Loucy (cell line): ENCODE measurements around the gene MYO7B.

ENCODE experiments used
- H2AFZ ChIP-seq: fragments of 200-600 bp; sonication (generic); 2 replicates; pipeline ENCODE4 v1.6.0; 2016; ENCODE audit warnings: antibody characterized with exemption, mild to moderate bottlenecking, low read length, moderate library complexity
- H3F3A ChIP-seq: fragments of 200-600 bp; 2 replicates; pipeline ENCODE4 v1.6.0; 2016; ENCODE audit warnings: antibody characterized with exemption, low read depth, mild to moderate bottlenecking
- H3K27me3 ChIP-seq: fragments of 200-600 bp; sonication (generic); 2 replicates; pipeline ENCODE4 v1.6.1; 2014; ENCODE audit warnings: low read length, mild to moderate bottlenecking; ENCODE audit not compliant: insufficient read depth, poor library complexity, severe bottlenecking
- H3K36me3 ChIP-seq: fragments of 200-600 bp; sonication (generic); 2 replicates; pipeline ENCODE4 v1.6.1; 2016; ENCODE audit warnings: low read length; ENCODE audit not compliant: insufficient read depth
- H3K4me1 ChIP-seq: fragments of 200-600 bp; sonication (generic); 2 replicates; pipeline ENCODE4 v1.5.1; 2014; ENCODE audit warnings: low read length, mild to moderate bottlenecking; ENCODE audit not compliant: insufficient read depth, poor library complexity, severe bottlenecking
- H3K4me2 ChIP-seq: fragments of 200-600 bp; sonication (generic); 2 replicates; pipeline ENCODE4 v1.6.0; 2014; ENCODE audit warnings: antibody characterized with exemption, low read length, low read depth, mild to moderate bottlenecking; ENCODE audit not compliant: poor library complexity, severe bottlenecking
- H3K4me3 ChIP-seq: fragments of 200-600 bp; sonication (generic); 2 replicates; pipeline ENCODE4 v1.5.1; 2014; ENCODE audit warnings: low read length, mild to moderate bottlenecking, mixed read lengths; ENCODE audit not compliant: poor library complexity, severe bottlenecking
- H3K79me2 ChIP-seq: fragments of 200-600 bp; sonication (generic); 2 replicates; pipeline ENCODE4 v1.6.1; 2014; ENCODE audit warnings: low read length; ENCODE audit not compliant: insufficient read depth
- H3K9ac ChIP-seq: fragments of 200-600 bp; sonication (generic); 2 replicates; pipeline ENCODE4 v1.6.0; 2014; ENCODE audit warnings: mild to moderate bottlenecking, low read depth, low read length, moderate library complexity; ENCODE audit not compliant: poor library complexity, severe bottlenecking
- H3K9me2 ChIP-seq: fragments of 200-600 bp; sonication (generic); replicated peaks from 2 replicates; pipeline ENCODE4 v1.6.1; 2016; ENCODE audit warnings: low read depth, low read length, mixed read lengths
- H3K9me3 ChIP-seq: fragments of 200-600 bp; sonication (generic); 2 replicates; pipeline ENCODE4 v1.6.1; 2014; ENCODE audit warnings: mild to moderate bottlenecking, antibody characterized with exemption, low read length, low read depth; ENCODE audit not compliant: insufficient read depth
- H4K20me1 ChIP-seq: fragments of 200-600 bp; sonication (generic); 2 replicates; pipeline ENCODE4 v1.6.0; 2014; ENCODE audit warnings: antibody characterized with exemption, low read length, mild to moderate bottlenecking; ENCODE audit not compliant: insufficient read depth, poor library complexity, severe bottlenecking
- EZH2phosphoT487 ChIP-seq: fragments of 200-600 bp; IDR thresholded peaks from 2 replicates; pipeline ENCODE4 v1.6.1; 2018; ENCODE audit warnings: antibody characterized with exemption, mild to moderate bottlenecking, moderate library complexity, borderline replicate concordance
- TF ChIP-seq, protein P1 (sequence below): fragments of 200-600 bp; sonication (generic); conservative IDR thresholded peaks from 2 replicates; pipeline ENCODE4 v1.5.1; 2014; ENCODE audit warnings: mild to moderate bottlenecking, antibody characterized with exemption, low read length

The MYO7B gene

DNA sequence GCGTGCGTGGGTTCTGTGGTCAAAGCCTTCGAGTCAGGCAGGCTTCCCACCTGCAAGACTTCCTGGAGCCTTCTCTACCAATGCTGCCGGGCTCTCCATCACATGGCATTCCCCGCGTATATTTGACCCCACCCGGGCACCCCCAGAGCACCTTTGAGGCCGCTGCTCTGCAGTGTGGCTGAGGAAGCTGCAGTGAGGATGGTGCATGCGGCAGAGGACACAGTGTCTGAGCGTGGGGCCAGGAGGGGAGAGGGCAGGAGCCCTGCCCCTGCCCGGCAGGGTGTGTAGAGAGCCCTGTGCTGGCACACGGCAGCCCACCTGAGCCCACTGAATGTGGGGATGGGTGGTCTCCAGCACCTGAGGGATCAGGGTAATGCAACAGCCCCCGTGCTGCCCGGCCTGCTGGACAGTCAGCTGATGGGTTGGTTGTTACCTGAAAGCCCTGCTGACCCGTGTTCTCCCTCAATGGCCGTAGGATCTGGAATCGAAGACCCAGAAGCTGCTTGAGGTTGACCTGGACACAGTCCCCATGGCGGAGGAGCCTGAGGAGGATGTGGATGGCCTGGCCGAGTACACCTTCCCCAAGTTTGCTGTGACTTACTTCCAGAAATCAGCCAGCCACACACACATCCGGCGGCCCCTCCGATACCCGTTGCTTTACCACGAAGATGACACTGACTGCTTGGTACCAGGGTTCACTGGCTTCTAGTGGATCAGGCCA lies 73.7 kb downstream of the MYO7B start:
- H3K4me3 ChIP-seq = no peak overlapping the region
- H3K4me1 ChIP-seq = peaks cover 42% of the 10 kb centered on the region
- no peaks in the 10 kb centered on the region for H3K36me3 ChIP-seq
- H3F3A ChIP-seq = peaks cover 3% of the 10 kb centered on the region
- no peak overlapping the region for H3K9ac ChIP-seq
- H3K79me2 ChIP-seq = no peaks in the 10 kb centered on the region
- H3K9me2 ChIP-seq = no peaks in the 10 kb centered on the region
- H3K4me2 ChIP-seq = no peak overlapping the region
- no peak for TF ChIP-seq EZH2phosphoT487
- TF ChIP-seq, protein P1, sequence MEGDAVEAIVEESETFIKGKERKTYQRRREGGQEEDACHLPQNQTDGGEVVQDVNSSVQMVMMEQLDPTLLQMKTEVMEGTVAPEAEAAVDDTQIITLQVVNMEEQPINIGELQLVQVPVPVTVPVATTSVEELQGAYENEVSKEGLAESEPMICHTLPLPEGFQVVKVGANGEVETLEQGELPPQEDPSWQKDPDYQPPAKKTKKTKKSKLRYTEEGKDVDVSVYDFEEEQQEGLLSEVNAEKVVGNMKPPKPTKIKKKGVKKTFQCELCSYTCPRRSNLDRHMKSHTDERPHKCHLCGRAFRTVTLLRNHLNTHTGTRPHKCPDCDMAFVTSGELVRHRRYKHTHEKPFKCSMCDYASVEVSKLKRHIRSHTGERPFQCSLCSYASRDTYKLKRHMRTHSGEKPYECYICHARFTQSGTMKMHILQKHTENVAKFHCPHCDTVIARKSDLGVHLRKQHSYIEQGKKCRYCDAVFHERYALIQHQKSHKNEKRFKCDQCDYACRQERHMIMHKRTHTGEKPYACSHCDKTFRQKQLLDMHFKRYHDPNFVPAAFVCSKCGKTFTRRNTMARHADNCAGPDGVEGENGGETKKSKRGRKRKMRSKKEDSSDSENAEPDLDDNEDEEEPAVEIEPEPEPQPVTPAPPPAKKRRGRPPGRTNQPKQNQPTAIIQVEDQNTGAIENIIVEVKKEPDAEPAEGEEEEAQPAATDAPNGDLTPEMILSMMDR = no peak
- H3K27me3 ChIP-seq = no peaks in the 10 kb centered on the region
- no peak overlapping the region for H2AFZ ChIP-seq
- H4K20me1 ChIP-seq = no peaks in the 10 kb centered on the region
- H3K9me3 ChIP-seq = peaks cover 12% of the 10 kb centered on the region; the same call in 1 of the 2 replicates

DNA sequence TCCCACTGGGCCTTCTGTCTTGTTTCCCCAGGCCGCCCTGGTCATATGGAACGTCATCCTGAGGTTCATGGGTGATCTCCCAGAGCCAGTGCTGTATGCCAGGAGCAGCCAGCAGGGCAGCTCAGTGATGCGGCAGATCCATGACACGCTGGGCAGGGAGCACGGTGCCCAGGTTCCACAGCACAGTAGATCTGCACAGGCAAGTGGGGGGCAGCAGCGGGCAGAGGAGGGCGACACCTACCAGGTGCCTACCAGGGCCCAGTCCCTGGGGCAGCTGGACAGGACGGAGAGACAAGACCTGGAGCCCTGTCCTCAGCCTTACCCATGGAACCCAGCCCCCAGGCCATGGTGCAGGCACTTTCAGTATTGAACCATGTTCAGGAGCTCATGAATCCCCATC lies 74.3 kb downstream of the MYO7B start:
- Histone ChIP-seq H3K36me3 (no peaks in the 10 kb centered on the region), H2AFZ (no peak overlapping the region), H3K9me2 (no peaks in the 10 kb centered on the region), H3K27me3 (no peaks in the 10 kb centered on the region), H4K20me1 (no peaks in the 10 kb centered on the region), H3K4me1 (peaks cover 42% of the 10 kb centered on the region), H3K4me3 (no peak overlapping the region), H3K9me3 (peaks cover 12% of the 10 kb centered on the region; the same call in 1 of the 2 replicates), H3K4me2 (no peak overlapping the region), H3K79me2 (no peaks in the 10 kb centered on the region), H3K9ac (no peak overlapping the region), H3F3A (peaks cover 9% of the 10 kb centered on the region)
- no peak for TF ChIP-seq EZH2phosphoT487
- TF ChIP-seq, protein P1 = no peak

DNA sequence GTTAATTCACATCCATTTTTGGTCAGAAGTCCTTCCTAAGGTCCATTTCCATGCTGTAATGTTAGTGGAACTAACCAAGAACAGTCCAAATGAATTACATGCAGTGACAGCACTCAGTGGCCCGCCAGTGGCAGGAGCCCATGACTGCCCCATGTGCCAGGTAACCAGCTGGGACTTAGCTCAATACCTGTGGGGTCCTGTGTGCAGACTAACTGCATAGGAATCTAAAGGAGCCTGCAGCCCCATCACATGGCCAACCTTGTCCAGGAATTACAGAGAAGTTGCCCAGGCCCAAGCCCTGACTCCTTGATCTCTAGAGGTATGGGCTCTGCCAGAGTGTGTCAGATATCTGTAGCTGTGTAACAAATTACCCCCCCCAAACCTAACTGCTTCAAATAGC lies 75.1 kb downstream of the MYO7B start:
- H3K27me3 ChIP-seq = no peaks in the 10 kb centered on the region
- H3K79me2 ChIP-seq = no peaks in the 10 kb centered on the region
- H3K9me3 ChIP-seq = peaks cover 12% of the 10 kb centered on the region; the same call in 1 of the 2 replicates
- H2AFZ ChIP-seq = no peak overlapping the region
- H3K4me3 ChIP-seq = no peak overlapping the region
- no peak overlapping the region for H3K4me2 ChIP-seq
- H3F3A ChIP-seq = peaks cover 17% of the 10 kb centered on the region
- no peak overlapping the region for H3K9ac ChIP-seq
- TF ChIP-seq EZH2phosphoT487 = no peak
- TF ChIP-seq, protein P1 = no peak
- H4K20me1 ChIP-seq = no peaks in the 10 kb centered on the region
- H3K36me3 ChIP-seq = no peaks in the 10 kb centered on the region
- peaks cover 48% of the 10 kb centered on the region for H3K4me1 ChIP-seq
- H3K9me2 ChIP-seq = no peaks in the 10 kb centered on the region
